GM23338 (cell line): ENCODE measurements around the gene GPA33. TPM values are rescaled to one million over a fixed set of nuclear protein-coding genes. Genes with fewer than 3 reads are reported as not detected.

Source experiments
- ATAC-seq: fragments of 200-7000 bp; cut with Tn5 transposase; 3 replicates; pipeline ENCODE4 v1.9.1; 2020
- DNase-seq: peaks from one replicate; pipeline ENCODE4 v3.0.0-alpha.2; 2015; ENCODE audit warnings: low spot score
- H2AFZ ChIP-seq: fragments of 200-600 bp; sonication (generic); 2 replicates; pipeline ENCODE4 v1.8.0; 2016; ENCODE audit warnings: antibody characterized with exemption, mild to moderate bottlenecking, moderate library complexity
- H3F3A ChIP-seq: fragments of 200-600 bp; sonication (generic); replicated peaks from 2 replicates; pipeline ENCODE4 v1.8.0; 2017; ENCODE audit warnings: antibody characterized with exemption, mixed run types, low read depth
- H3K27ac ChIP-seq: fragments of 200-600 bp; sonication (generic); 2 replicates; pipeline ENCODE4 v1.6.1; 2016; ENCODE audit warnings: low read depth
- H3K27me3 ChIP-seq: fragments of 200-600 bp; sonication (generic); 2 replicates; pipeline ENCODE4 v1.8.0; 2016; ENCODE audit warnings: mild to moderate bottlenecking, mixed run types, moderate library complexity; ENCODE audit not compliant: insufficient read depth
- H3K36me3 ChIP-seq: fragments of 200-600 bp; sonication (generic); 2 replicates; pipeline ENCODE4 v1.8.0; 2016; ENCODE audit warnings: mild to moderate bottlenecking; ENCODE audit not compliant: insufficient read depth
- H3K4me1 ChIP-seq: fragments of 200-600 bp; sonication (generic); 2 replicates; pipeline ENCODE4 v1.8.0; 2016; ENCODE audit warnings: mild to moderate bottlenecking, moderate library complexity; ENCODE audit not compliant: insufficient read depth
- H3K4me2 ChIP-seq: fragments of 200-600 bp; sonication (generic); 2 replicates; pipeline ENCODE4 v1.7.1; 2017; ENCODE audit warnings: mixed run types
- H3K4me3 ChIP-seq: fragments of 200-600 bp; sonication (generic); 2 replicates; pipeline ENCODE4 v1.6.1; 2016; ENCODE audit warnings: mixed run types
- H3K79me2 ChIP-seq: fragments of 200-600 bp; sonication (generic); replicated peaks from 2 replicates; pipeline ENCODE4 v1.8.0; 2017; ENCODE audit warnings: mild to moderate bottlenecking; ENCODE audit not compliant: insufficient read depth
- H3K9me2 ChIP-seq: fragments of 200-600 bp; sonication (generic); 2 replicates; pipeline ENCODE4 v1.8.0; 2017; ENCODE audit not compliant: insufficient read depth
- H4K20me1 ChIP-seq: fragments of 200-600 bp; sonication (generic); replicated peaks from 2 replicates; pipeline ENCODE4 v1.8.0; 2017; ENCODE audit warnings: mild to moderate bottlenecking; ENCODE audit not compliant: insufficient read depth
- H3K27ac Mint-ChIP-seq: 2 replicates; pipeline ENCODE4 v1.8.0; 2020; ENCODE audit warnings: inconsistent platforms, mild to moderate bottlenecking, moderate library complexity, mixed read lengths
- H3K27me3 Mint-ChIP-seq: 3 replicates; pipeline ENCODE4 v1.8.0; 2022; ENCODE audit warnings: low read depth, mild to moderate bottlenecking, moderate library complexity, mixed read lengths, inconsistent platforms; ENCODE audit not compliant: insufficient read depth, poor library complexity
- H3K36me3 Mint-ChIP-seq: 3 replicates; pipeline ENCODE4 v1.8.0; 2021; ENCODE audit warnings: low read depth, mild to moderate bottlenecking, inconsistent platforms, moderate library complexity, mixed read lengths
- H3K4me1 Mint-ChIP-seq: 3 replicates; pipeline ENCODE4 v1.8.0; 2020; ENCODE audit warnings: mild to moderate bottlenecking, inconsistent platforms, mixed read lengths
- H3K4me3 Mint-ChIP-seq: 3 replicates; pipeline ENCODE4 v1.8.0; 2021; ENCODE audit warnings: moderate library complexity, mild to moderate bottlenecking, inconsistent platforms, mixed read lengths
- H3K9me3 Mint-ChIP-seq: 3 replicates; pipeline ENCODE4 v1.8.0; 2020; ENCODE audit warnings: moderate library complexity, mild to moderate bottlenecking, inconsistent platforms, mixed read lengths
- CREB1 ChIP-seq: fragments of 250-450 bp; sonication (Bioruptor Pico); IDR thresholded peaks from 2 replicates; pipeline ENCODE4 v1.5.0; 2020; ENCODE audit warnings: low read depth, mild to moderate bottlenecking, moderate library complexity
- CTCF ChIP-seq, 2 experiments: fragments of 200-600 bp in 1 of 2; sonication (generic) in 1 of 2; conservative IDR thresholded peaks; 2 replicates each; pipeline versions ENCODE4 v1.5.1 to v1.6.1; 2016 to 2017; ENCODE audit warnings: antibody characterized with exemption in 2 of 2, low read depth in 2 of 2, mild to moderate bottlenecking in 2 of 2, moderate library complexity in 1 of 2
- EZH2 ChIP-seq: fragments of 200-600 bp; sonication (generic); IDR thresholded peaks from one replicate; pipeline ENCODE4 v1.8.0; 2017; ENCODE audit warnings: antibody characterized with exemption, mild to moderate bottlenecking, low read depth; ENCODE audit not compliant: unreplicated experiment
- EZH2phosphoT487 ChIP-seq: fragments of 200-600 bp; sonication (generic); IDR thresholded peaks from one replicate; pipeline ENCODE4 v1.8.1; 2018; ENCODE audit warnings: antibody characterized with exemption; ENCODE audit not compliant: unreplicated experiment
- JUNB ChIP-seq: IDR thresholded peaks from one replicate; pipeline ENCODE4 v1.6.1; 2016; ENCODE audit warnings: antibody characterized with exemption; ENCODE audit not compliant: unreplicated experiment
- NANOG ChIP-seq: IDR thresholded peaks from 2 replicates; pipeline ENCODE4 v1.6.1; 2016; ENCODE audit warnings: antibody characterized with exemption, borderline replicate concordance
- POLR2AphosphoS5 ChIP-seq: IDR thresholded peaks from 2 replicates; pipeline ENCODE4 v1.6.1; 2016; ENCODE audit warnings: antibody characterized with exemption, low read depth
- STAT1 ChIP-seq: IDR thresholded peaks from one replicate; pipeline ENCODE4 v1.6.1; 2016; ENCODE audit warnings: antibody characterized with exemption; ENCODE audit not compliant: unreplicated experiment
- ZNF114 ChIP-seq: fragments of 250-450 bp; sonication (Bioruptor Pico); IDR thresholded peaks from 2 replicates; pipeline ENCODE4 v1.5.0; 2020; ENCODE audit warnings: mild to moderate bottlenecking, moderate library complexity
- ZNF331 ChIP-seq: fragments of 250-450 bp; sonication (Bioruptor Pico); IDR thresholded peaks from 2 replicates; pipeline ENCODE4 v1.5.0; 2020; ENCODE audit warnings: low read depth, mild to moderate bottlenecking, moderate library complexity
- polyA plus RNA-seq: library from polyadenylated mRNA; unstranded; fragments of >200 nt; fragmentation: Nextera tagmentation; extraction: Ambion mirVana; gene quantifications from 2 replicates; pipeline ENCODE4 v1.2.1, GENCODE V29; 2016
- total RNA-seq: library from RNA; depleted of rRNA; stranded (reverse); fragments of >200 nt; shearing (Covaris generic); gene quantifications from 2 replicates; pipeline ENCODE4 v1.2.3, GENCODE V29; 2014
- TF ChIP-seq, protein P1 (sequence below): fragments of 250-450 bp; sonication (Bioruptor Pico); IDR thresholded peaks from 2 replicates; pipeline ENCODE4 v1.5.0; 2020; ENCODE audit warnings: mild to moderate bottlenecking, moderate library complexity
- TF ChIP-seq, protein P2 (sequence below): IDR thresholded peaks from 2 replicates; pipeline ENCODE4 v1.6.1; 2016; ENCODE audit warnings: antibody characterized with exemption
- TF ChIP-seq, protein P3 (sequence below): IDR thresholded peaks from one replicate; pipeline ENCODE4 v1.6.1; 2018; ENCODE audit warnings: antibody characterized with exemption; ENCODE audit not compliant: unreplicated experiment

Gene GPA33
- total and polyA plus RNA-seq, 2 experiments from 2014 or later = 0.10 to 0.28 TPM

- Mint-ChIP-seq H3K27ac (no peak overlapping the region), H3K36me3 (no peaks in the 10 kb centered on the region), H3K4me3 (no peak overlapping the region), H3K9me3 (no peaks in the 10 kb centered on the region; the same call in 2 of the 3 replicates), H3K4me1 (peaks cover 41% of the 10 kb centered on the region), H3K27me3 (peaks cover 6% of the 10 kb centered on the region)
- Histone ChIP-seq H3F3A (no peaks in the 10 kb centered on the region), H4K20me1 (no peaks in the 10 kb centered on the region), H3K36me3 (0 out of 2 replicates have a peak, but pooled peaks cover 2% of the 10 kb centered on the region), H2AFZ (no peak overlapping the region), H3K4me2 (no peak overlapping the region), H3K4me1 (peaks cover 27% of the 10 kb centered on the region), H3K27ac (no peak overlapping the region), H3K27me3 (no peaks in the 10 kb centered on the region), H3K4me3 (no peak overlapping the region), H3K79me2 (no peaks in the 10 kb centered on the region), H3K9me2 (peaks cover 9% of the 10 kb centered on the region; the same call in 1 of the 2 replicates)
- DNase-seq (no peak), ATAC-seq (no peak)
- TF ChIP-seq JUNB = no peak
- no peak for TF ChIP-seq CTCF (conservative IDR thresholded peaks at IDR 0.05; ENCODE audit: low read depth in 2 of 2)
- no peak for TF ChIP-seq CREB1 (CRISPR knock-in tag)
- no peak for TF ChIP-seq STAT1
- TF ChIP-seq, protein P1, sequence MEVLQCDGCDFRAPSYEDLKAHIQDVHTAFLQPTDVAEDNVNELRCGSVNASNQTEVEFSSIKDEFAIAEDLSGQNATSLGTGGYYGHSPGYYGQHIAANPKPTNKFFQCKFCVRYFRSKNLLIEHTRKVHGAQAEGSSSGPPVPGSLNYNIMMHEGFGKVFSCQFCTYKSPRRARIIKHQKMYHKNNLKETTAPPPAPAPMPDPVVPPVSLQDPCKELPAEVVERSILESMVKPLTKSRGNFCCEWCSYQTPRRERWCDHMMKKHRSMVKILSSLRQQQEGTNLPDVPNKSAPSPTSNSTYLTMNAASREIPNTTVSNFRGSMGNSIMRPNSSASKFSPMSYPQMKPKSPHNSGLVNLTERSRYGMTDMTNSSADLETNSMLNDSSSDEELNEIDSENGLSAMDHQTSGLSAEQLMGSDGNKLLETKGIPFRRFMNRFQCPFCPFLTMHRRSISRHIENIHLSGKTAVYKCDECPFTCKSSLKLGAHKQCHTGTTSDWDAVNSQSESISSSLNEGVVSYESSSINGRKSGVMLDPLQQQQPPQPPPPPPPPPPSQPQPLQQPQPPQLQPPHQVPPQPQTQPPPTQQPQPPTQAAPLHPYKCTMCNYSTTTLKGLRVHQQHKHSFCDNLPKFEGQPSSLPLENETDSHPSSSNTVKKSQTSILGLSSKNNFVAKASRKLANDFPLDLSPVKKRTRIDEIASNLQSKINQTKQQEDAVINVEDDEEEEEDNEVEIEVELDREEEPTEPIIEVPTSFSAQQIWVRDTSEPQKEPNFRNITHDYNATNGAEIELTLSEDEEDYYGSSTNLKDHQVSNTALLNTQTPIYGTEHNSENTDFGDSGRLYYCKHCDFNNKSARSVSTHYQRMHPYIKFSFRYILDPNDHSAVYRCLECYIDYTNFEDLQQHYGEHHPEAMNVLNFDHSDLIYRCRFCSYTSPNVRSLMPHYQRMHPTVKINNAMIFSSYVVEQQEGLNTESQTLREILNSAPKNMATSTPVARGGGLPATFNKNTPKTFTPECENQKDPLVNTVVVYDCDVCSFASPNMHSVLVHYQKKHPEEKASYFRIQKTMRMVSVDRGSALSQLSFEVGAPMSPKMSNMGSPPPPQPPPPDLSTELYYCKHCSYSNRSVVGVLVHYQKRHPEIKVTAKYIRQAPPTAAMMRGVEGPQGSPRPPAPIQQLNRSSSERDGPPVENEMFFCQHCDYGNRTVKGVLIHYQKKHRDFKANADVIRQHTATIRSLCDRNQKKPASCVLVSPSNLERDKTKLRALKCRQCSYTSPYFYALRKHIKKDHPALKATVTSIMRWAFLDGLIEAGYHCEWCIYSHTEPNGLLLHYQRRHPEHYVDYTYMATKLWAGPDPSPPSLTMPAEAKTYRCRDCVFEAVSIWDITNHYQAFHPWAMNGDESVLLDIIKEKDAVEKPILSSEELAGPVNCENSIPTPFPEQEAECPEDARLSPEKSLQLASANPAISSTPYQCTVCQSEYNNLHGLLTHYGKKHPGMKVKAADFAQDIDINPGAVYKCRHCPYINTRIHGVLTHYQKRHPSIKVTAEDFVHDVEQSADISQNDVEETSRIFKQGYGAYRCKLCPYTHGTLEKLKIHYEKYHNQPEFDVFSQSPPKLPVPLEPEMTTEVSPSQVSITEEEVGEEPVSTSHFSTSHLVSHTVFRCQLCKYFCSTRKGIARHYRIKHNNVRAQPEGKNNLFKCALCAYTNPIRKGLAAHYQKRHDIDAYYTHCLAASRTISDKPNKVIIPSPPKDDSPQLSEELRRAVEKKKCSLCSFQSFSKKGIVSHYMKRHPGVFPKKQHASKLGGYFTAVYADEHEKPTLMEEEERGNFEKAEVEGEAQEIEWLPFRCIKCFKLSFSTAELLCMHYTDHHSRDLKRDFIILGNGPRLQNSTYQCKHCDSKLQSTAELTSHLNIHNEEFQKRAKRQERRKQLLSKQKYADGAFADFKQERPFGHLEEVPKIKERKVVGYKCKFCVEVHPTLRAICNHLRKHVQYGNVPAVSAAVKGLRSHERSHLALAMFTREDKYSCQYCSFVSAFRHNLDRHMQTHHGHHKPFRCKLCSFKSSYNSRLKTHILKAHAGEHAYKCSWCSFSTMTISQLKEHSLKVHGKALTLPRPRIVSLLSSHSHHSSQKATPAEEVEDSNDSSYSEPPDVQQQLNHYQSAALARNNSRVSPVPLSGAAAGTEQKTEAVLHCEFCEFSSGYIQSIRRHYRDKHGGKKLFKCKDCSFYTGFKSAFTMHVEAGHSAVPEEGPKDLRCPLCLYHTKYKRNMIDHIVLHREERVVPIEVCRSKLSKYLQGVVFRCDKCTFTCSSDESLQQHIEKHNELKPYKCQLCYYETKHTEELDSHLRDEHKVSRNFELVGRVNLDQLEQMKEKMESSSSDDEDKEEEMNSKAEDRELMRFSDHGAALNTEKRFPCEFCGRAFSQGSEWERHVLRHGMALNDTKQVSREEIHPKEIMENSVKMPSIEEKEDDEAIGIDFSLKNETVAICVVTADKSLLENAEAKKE (CRISPR knock-in tag) = no peak
- no peak for TF ChIP-seq EZH2phosphoT487
- no peak for TF ChIP-seq EZH2
- no peak for TF ChIP-seq ZNF331 (CRISPR knock-in tag)
- TF ChIP-seq, protein P2, sequence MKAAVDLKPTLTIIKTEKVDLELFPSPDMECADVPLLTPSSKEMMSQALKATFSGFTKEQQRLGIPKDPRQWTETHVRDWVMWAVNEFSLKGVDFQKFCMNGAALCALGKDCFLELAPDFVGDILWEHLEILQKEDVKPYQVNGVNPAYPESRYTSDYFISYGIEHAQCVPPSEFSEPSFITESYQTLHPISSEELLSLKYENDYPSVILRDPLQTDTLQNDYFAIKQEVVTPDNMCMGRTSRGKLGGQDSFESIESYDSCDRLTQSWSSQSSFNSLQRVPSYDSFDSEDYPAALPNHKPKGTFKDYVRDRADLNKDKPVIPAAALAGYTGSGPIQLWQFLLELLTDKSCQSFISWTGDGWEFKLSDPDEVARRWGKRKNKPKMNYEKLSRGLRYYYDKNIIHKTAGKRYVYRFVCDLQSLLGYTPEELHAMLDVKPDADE = no peak
- TF ChIP-seq ZNF114 (CRISPR knock-in tag) = no peak
- no peak for TF ChIP-seq NANOG
- TF ChIP-seq POLR2AphosphoS5 = no peak
- TF ChIP-seq, protein P3, sequence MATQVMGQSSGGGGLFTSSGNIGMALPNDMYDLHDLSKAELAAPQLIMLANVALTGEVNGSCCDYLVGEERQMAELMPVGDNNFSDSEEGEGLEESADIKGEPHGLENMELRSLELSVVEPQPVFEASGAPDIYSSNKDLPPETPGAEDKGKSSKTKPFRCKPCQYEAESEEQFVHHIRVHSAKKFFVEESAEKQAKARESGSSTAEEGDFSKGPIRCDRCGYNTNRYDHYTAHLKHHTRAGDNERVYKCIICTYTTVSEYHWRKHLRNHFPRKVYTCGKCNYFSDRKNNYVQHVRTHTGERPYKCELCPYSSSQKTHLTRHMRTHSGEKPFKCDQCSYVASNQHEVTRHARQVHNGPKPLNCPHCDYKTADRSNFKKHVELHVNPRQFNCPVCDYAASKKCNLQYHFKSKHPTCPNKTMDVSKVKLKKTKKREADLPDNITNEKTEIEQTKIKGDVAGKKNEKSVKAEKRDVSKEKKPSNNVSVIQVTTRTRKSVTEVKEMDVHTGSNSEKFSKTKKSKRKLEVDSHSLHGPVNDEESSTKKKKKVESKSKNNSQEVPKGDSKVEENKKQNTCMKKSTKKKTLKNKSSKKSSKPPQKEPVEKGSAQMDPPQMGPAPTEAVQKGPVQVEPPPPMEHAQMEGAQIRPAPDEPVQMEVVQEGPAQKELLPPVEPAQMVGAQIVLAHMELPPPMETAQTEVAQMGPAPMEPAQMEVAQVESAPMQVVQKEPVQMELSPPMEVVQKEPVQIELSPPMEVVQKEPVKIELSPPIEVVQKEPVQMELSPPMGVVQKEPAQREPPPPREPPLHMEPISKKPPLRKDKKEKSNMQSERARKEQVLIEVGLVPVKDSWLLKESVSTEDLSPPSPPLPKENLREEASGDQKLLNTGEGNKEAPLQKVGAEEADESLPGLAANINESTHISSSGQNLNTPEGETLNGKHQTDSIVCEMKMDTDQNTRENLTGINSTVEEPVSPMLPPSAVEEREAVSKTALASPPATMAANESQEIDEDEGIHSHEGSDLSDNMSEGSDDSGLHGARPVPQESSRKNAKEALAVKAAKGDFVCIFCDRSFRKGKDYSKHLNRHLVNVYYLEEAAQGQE = no peak
Observed at GRCh38 chr1:167107456-167107855, 17.3 kb upstream of the GPA33 start.
